HG02981 (cell line): Measurements from ENCODE around the gene TPRG1.

ENCODE experiments used
- ATAC-seq: cut with Tn5 transposase; IDR thresholded peaks from one replicate; pipeline ENCODE4 v1.9.1; 2021; ENCODE audit warnings: mild to moderate bottlenecking, moderate library complexity; ENCODE audit not compliant: unreplicated experiment

The TPRG1 gene

GRCh38 chr3:189165092-189165612 is 6.6 kb upstream of the TPRG1 start:
- no peak for ATAC-seq

- no peak for ATAC-seq
Observed at GRCh38 chr3:189166321-189166720, 5.5 kb upstream of the TPRG1 start.

- ATAC-seq: no peak
Observed at GRCh38 chr3:189167027-189167766, 4.6 kb upstream of the TPRG1 start.

- ATAC-seq: no peak
Observed at GRCh38 chr3:189168711-189169110, 3.1 kb upstream of the TPRG1 start.

- no peak for ATAC-seq
Observed at GRCh38 chr3:189169728-189170127, 2.0 kb upstream of the TPRG1 start.

- no peak for ATAC-seq
Observed at GRCh38 chr3:189170559-189170958, 1.2 kb upstream of the TPRG1 start.

GRCh38 chr3:189172668-189173419 is 1.1 kb downstream of the TPRG1 start:
- ATAC-seq: no peak

GRCh38 chr3:189184566-189184965 is 12.8 kb downstream of the TPRG1 start:
- no peak for ATAC-seq

GRCh38 chr3:189186101-189186500 is 14.3 kb downstream of the TPRG1 start:
- ATAC-seq: no peak

GRCh38 chr3:189188466-189188865 is 16.7 kb downstream of the TPRG1 start:
- no peak for ATAC-seq

GRCh38 chr3:189192725-189193124 is 21.0 kb downstream of the TPRG1 start:
- no peak for ATAC-seq

- no peak for ATAC-seq
Observed at GRCh38 chr3:189195302-189195701, 23.5 kb downstream of the TPRG1 start.

GRCh38 chr3:189202106-189202505 is 30.3 kb downstream of the TPRG1 start:
- ATAC-seq: no peak

GRCh38 chr3:189202583-189202982 is 30.8 kb downstream of the TPRG1 start:
- no peak for ATAC-seq

- no peak for ATAC-seq
Observed at GRCh38 chr3:189204167-189204866, 32.5 kb downstream of the TPRG1 start.

- no peak for ATAC-seq
Observed at GRCh38 chr3:189204937-189205336, 33.2 kb downstream of the TPRG1 start.

- ATAC-seq: no peak
Observed at GRCh38 chr3:189210251-189210770, 38.5 kb downstream of the TPRG1 start.

GRCh38 chr3:189212681-189213080 is 40.9 kb downstream of the TPRG1 start:
- no peak for ATAC-seq

- no peak for ATAC-seq
Observed at GRCh38 chr3:189214651-189215050, 42.9 kb downstream of the TPRG1 start.

GRCh38 chr3:189222927-189223636 is 51.3 kb downstream of the TPRG1 start:
- no peak for ATAC-seq

GRCh38 chr3:189225431-189225830 is 53.7 kb downstream of the TPRG1 start:
- no peak for ATAC-seq
